Measurements from ENCODE around the gene RPUSD1.
"Not testable (repeated sequence)": the region's sequence is repeated elsewhere in the genome, so short reads cannot be mapped to it uniquely, and the experiment has no call there.

Gene RPUSD1

GRCh38 chr16:783404-784161 is 4.6 kb downstream of the RPUSD1 start:
- DNase-seq (ENCODE audit: low read depth, low spot score) = no peak

GRCh38 chr16:782766-783403 is 5.3 kb downstream of the RPUSD1 start:
- no peak for DNase-seq (ENCODE audit: low read depth, low spot score)

- DNase-seq (ENCODE audit: low read depth, low spot score) = no peak
These were observed 5.9 kb downstream of the RPUSD1 start for GRCh38 chr16:782258-782657.

GRCh38 chr16:781346-782010 is 6.7 kb downstream of the RPUSD1 start:
- no peak for DNase-seq (ENCODE audit: low read depth, low spot score)

GRCh38 chr16:780296-780695 is 7.9 kb downstream of the RPUSD1 start:
- no peak for DNase-seq (ENCODE audit: low read depth, low spot score)

- DNase-seq (ENCODE audit: low read depth, low spot score) = no peak
These were observed 8.6 kb downstream of the RPUSD1 start for GRCh38 chr16:779561-779960.

- no peak for DNase-seq (ENCODE audit: low read depth, low spot score)
These were observed 9.2 kb downstream of the RPUSD1 start for GRCh38 chr16:778909-779527.

- DNase-seq (ENCODE audit: low read depth, low spot score) = no peak
These were observed 9.7 kb downstream of the RPUSD1 start for GRCh38 chr16:778447-778846.

GRCh38 chr16:777826-778225 is 10.4 kb downstream of the RPUSD1 start:
- no peak for DNase-seq (ENCODE audit: low read depth, low spot score)

GRCh38 chr16:776824-777223 is 11.4 kb downstream of the RPUSD1 start:
- no peak for DNase-seq (ENCODE audit: low read depth, low spot score)

- DNase-seq (ENCODE audit: low read depth, low spot score) = not testable (repeated sequence)
These were observed 11.9 kb downstream of the RPUSD1 start for GRCh38 chr16:776298-776697.

- no peak for DNase-seq (ENCODE audit: low read depth, low spot score)
These were observed 12.9 kb downstream of the RPUSD1 start for GRCh38 chr16:775236-775796.

GRCh38 chr16:774086-775001 is 13.8 kb downstream of the RPUSD1 start:
- DNase-seq (ENCODE audit: low read depth, low spot score) = no peak

GRCh38 chr16:772959-773358 is 15.2 kb downstream of the RPUSD1 start:
- DNase-seq (ENCODE audit: low read depth, low spot score) = no peak

- DNase-seq (ENCODE audit: low read depth, low spot score) = no peak
These were observed 17.8 kb downstream of the RPUSD1 start for GRCh38 chr16:770411-770810.

GRCh38 chr16:769934-770333 is 18.2 kb downstream of the RPUSD1 start:
- no peak for DNase-seq (ENCODE audit: low read depth, low spot score)

GRCh38 chr16:769184-769784 is 18.9 kb downstream of the RPUSD1 start:
- peak; percentile 48 for DNase-seq (ENCODE audit: low read depth, low spot score)

- DNase-seq (ENCODE audit: low read depth, low spot score) = no peak
These were observed 19.8 kb downstream of the RPUSD1 start for GRCh38 chr16:768428-768827.

- DNase-seq (ENCODE audit: low read depth, low spot score) = no peak
These were observed 20.4 kb downstream of the RPUSD1 start for GRCh38 chr16:767743-768235.

Measured in ELF-1 (cell line).